Measurements from ENCODE around the gene DMPK.

DNA sequence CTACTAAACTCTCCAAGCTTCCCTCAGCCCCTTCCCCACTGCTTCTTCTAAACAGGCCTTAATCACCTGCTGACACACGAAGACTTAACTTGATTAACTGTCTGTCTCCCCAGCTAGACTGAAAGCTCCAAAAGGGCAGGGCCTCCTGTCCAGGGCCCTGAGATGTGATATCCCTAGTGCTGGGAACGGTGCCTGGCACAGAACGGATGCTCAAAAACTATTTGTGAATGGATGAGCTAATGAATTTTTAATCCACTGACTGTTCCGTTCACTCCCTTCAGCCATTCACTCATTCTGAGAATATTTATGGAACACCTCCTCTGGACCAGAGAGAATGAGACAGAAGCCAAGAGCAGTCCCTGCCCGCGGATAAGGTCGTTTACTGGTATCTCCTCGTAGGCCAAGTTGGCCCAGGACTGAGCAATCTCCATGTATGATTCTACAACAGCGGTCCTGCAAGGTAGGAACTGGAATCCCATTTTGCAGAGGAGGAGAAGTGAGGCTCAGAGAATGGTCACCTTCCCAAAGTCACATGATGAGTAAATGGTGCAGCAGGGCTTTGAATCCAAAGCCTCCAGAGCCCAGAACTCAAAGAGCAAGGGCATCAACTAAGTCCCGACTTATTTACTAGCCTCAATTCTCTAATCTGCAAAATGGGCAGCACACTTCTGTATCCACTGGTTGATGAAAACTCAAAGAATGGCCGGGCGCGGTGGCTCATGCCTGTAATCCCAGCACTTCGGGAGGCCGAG is 6.9 kb upstream of the DMPK start:
- TF ChIP-seq POLR2AphosphoS5 (IDR thresholded peaks at IDR 0.05; ENCODE audit: borderline replicate concordance, low read depth, low read length) (no peak), EZH2 (IDR thresholded peaks at IDR 0.05) (no peak), FOXP2 (optimal IDR thresholded peaks at IDR 0.05; ENCODE audit: control extremely low read depth, extremely low read length, insufficient read depth) (no peak)

Measured in SK-N-MC (cell line).